ENCODE data around the gene CYP2A7.
"Not testable (repeated sequence)": the region's sequence is repeated elsewhere in the genome, so short reads cannot be mapped to it uniquely, and the experiment has no call there.

- not testable (repeated sequence) for TF ChIP-seq CTCF, POLR2A (IDR thresholded peaks at IDR 0.05)
Measured at GRCh38 chr19:40873873-40874272, 8.2 kb downstream of the CYP2A7 start.
